CD14-positive monocyte (primary cell): ENCODE measurements around the gene SLC6A5. TPM values are rescaled to one million over a fixed set of nuclear protein-coding genes. Genes with fewer than 3 reads are reported as not detected.

Source experiments
- DNase-seq, 3 donors: peaks; one replicate each; pipeline ENCODE4 v3.0.0-alpha.2; 2011 to 2022
- H2AFZ ChIP-seq: 2 replicates; pipeline ENCODE4 v1.6.0; 2012; ENCODE audit warnings: mild to moderate bottlenecking, low read depth, low read length, inconsistent platforms; ENCODE audit not compliant: insufficient read depth, poor library complexity, severe bottlenecking
- H3K27ac ChIP-seq, 2 donors: 1 replicate in 1 of 2; 2 replicates in 1 of 2; pipeline ENCODE4 v1.5.1; 2012 to 2013; ENCODE audit warnings: low read length in 2 of 2, control low read depth in 1 of 2, inconsistent platforms in 1 of 2, low read depth in 1 of 2, mild to moderate bottlenecking in 1 of 2
- H3K27me3 ChIP-seq, 2 donors: one replicate each; pipeline versions ENCODE4 v1.6.0 to v1.6.1; 2011 to 2013; ENCODE audit warnings: low read length in 2 of 2; ENCODE audit not compliant: control insufficient read depth in 2 of 2, insufficient read depth in 2 of 2
- H3K36me3 ChIP-seq, 2 donors: replicated peaks in 1 of 2; 1 replicate in 1 of 2; 2 replicates in 1 of 2; pipeline versions ENCODE4 v1.5.1 to v1.6.1; 2012 to 2013; ENCODE audit warnings: low read length in 2 of 2, control low read depth in 1 of 2, inconsistent platforms in 1 of 2, mild to moderate bottlenecking in 1 of 2; ENCODE audit not compliant: insufficient read depth in 2 of 2, control insufficient read depth in 1 of 2
- H3K4me1 ChIP-seq, 2 donors: 1 replicate in 1 of 2; 2 replicates in 1 of 2; pipeline versions ENCODE4 v1.5.1 to v1.6.1; 2012 to 2013; ENCODE audit warnings: low read length in 2 of 2, control low read depth in 1 of 2, inconsistent platforms in 1 of 2, mild to moderate bottlenecking in 1 of 2, moderate library complexity in 1 of 2; ENCODE audit not compliant: insufficient read depth in 2 of 2, control insufficient read depth in 1 of 2
- H3K4me2 ChIP-seq: replicated peaks from 2 replicates; pipeline ENCODE3; 2012; ENCODE audit warnings: low read length, moderate library complexity, mild to moderate bottlenecking; ENCODE audit not compliant: poor library complexity, severe bottlenecking; ENCODE audit errors: extremely low read depth
- H3K4me3 ChIP-seq, 3 experiments: fragments of 200-600 bp in 1 of 3; sonication (generic) in 1 of 3; replicated peaks in 1 of 3; 1 replicate in 2 of 3; 2 replicates in 1 of 3; pipeline ENCODE4 v1.5.1; 2011 to 2013; ENCODE audit warnings: low read length in 3 of 3, mild to moderate bottlenecking in 3 of 3, control low read depth in 2 of 3, low read depth in 2 of 3, inconsistent platforms in 1 of 3, moderate library complexity in 1 of 3
- H3K79me2 ChIP-seq: 2 replicates; pipeline ENCODE4 v1.6.0; 2012; ENCODE audit warnings: mild to moderate bottlenecking, control low read depth, inconsistent platforms, low read length, moderate library complexity; ENCODE audit not compliant: insufficient read depth
- H3K9ac ChIP-seq: 2 replicates; pipeline ENCODE4 v1.6.0; 2017; ENCODE audit warnings: low read length, mild to moderate bottlenecking; ENCODE audit not compliant: insufficient read depth, poor library complexity, severe bottlenecking
- H3K9me3 ChIP-seq, 2 donors: replicated peaks in 1 of 2; 1 replicate in 1 of 2; 2 replicates in 1 of 2; pipeline versions ENCODE4 v1.5.1 to v1.6.1; 2012 to 2013; ENCODE audit warnings: low read length in 2 of 2, control low read depth in 1 of 2; ENCODE audit not compliant: control insufficient read depth in 1 of 2, insufficient read depth in 1 of 2
- H4K20me1 ChIP-seq: 2 replicates; pipeline ENCODE4 v1.6.0; 2012; ENCODE audit warnings: mild to moderate bottlenecking, low read length, control low read depth, moderate library complexity; ENCODE audit not compliant: insufficient read depth
- H3K27ac Mint-ChIP-seq, 7 donors: one replicate each; pipeline ENCODE4 v1.8.0; 2020; ENCODE audit warnings: mild to moderate bottlenecking in 7 of 7, mixed read lengths in 7 of 7, moderate library complexity in 6 of 7, inconsistent platforms in 2 of 7
- H3K27me3 Mint-ChIP-seq, 3 donors: one replicate each; pipeline ENCODE4 v1.8.0; 2021 to 2022; ENCODE audit warnings: low read depth in 3 of 3, mild to moderate bottlenecking in 3 of 3, mixed read lengths in 3 of 3, moderate library complexity in 3 of 3, inconsistent platforms in 1 of 3
- H3K36me3 Mint-ChIP-seq, 2 donors: one replicate each; pipeline ENCODE4 v1.8.0; 2020; ENCODE audit warnings: mixed read lengths in 2 of 2, inconsistent platforms in 1 of 2, mild to moderate bottlenecking in 1 of 2
- H3K4me1 Mint-ChIP-seq: one replicate; pipeline ENCODE4 v1.8.0; 2020; ENCODE audit warnings: mild to moderate bottlenecking, mixed read lengths
- H3K4me3 Mint-ChIP-seq, 2 donors: one replicate each; pipeline ENCODE4 v1.8.0; 2020; ENCODE audit warnings: mild to moderate bottlenecking in 2 of 2, mixed read lengths in 2 of 2, moderate library complexity in 1 of 2
- H3K9me3 Mint-ChIP-seq, 7 donors: one replicate each; pipeline ENCODE4 v1.8.0; 2020 to 2022; ENCODE audit warnings: mixed read lengths in 7 of 7, mild to moderate bottlenecking in 6 of 7, moderate library complexity in 6 of 7, inconsistent platforms in 2 of 7
- WGBS: methylation state at CpG from one replicate; pipeline ENCODE4 v1.1.5; 2013; ENCODE audit warnings: missing lambda C conversion rate; ENCODE audit not compliant: insufficient coverage; 5-methylcytosine and 5-hydroxymethylcytosine counted together
- intact Hi-C, 2 donors: fragments of 100-400 bp; cut with micrococcal nuclease; formaldehyde crosslinking; loops; one replicate each; pipeline versions ENCODE4 v1.15.0 to v1.15.1; 2023
- polyA plus RNA-seq, 3 donors: library from polyadenylated mRNA; depleted of rRNA in 1 of 3; unstranded in 2 of 3; stranded (reverse) in 1 of 3; fragments of 300-500 nt in 2 of 3; fragments of >200 nt in 1 of 3; fragmentation: Illumina TruSeq in 2 of 3; gene quantifications; 1 replicate in 2 of 3; 2 replicates in 1 of 3; pipeline ENCODE4 v1.2.3, GENCODE V29; 2012 to 2021
- TF ChIP-seq, protein P1 (sequence below): fragments of 200-600 bp; IDR thresholded peaks from one replicate; pipeline ENCODE4 v1.8.0; 2022; ENCODE audit warnings: antibody characterized with exemption, mild to moderate bottlenecking

SLC6A5 gene
- polyA plus RNA-seq, 3 donors = not detected

GRCh38 chr11:20598492-20598891 lies 916 bp upstream of the SLC6A5 start:
- Histone ChIP-seq H3K4me1 (no peaks in the 10 kb centered on the region), H4K20me1 (no peaks in the 10 kb centered on the region), H3K27ac (no peak overlapping the region), H2AFZ (no peak overlapping the region), H3K4me3 (no peak overlapping the region), H3K9ac (no peak overlapping the region), H3K36me3 (no peaks in the 10 kb centered on the region), H3K79me2 (no peaks in the 10 kb centered on the region), H3K27me3 (peaks cover 85 to 95% of the 10 kb centered on the region in 2 donors), H3K9me3 (peaks cover 6 to 35% of the 10 kb centered on the region in 2 donors), H3K4me2 (no peak overlapping the region)
- Mint-ChIP-seq H3K36me3 (peaks cover 0 to 6% of the 10 kb centered on the region in 2 donors), H3K4me1 (peaks cover 8% of the 10 kb centered on the region), H3K27ac (no peak overlapping the region), H3K9me3 (peaks cover 7 to 44% (median 22%) of the 10 kb centered on the region in 7 donors), H3K4me3 (peak overlapping the region in 1 of 2 donors; percentile 49), H3K27me3 (peaks cover 91 to 94% (median 94%) of the 10 kb centered on the region in 3 donors)
- TF ChIP-seq, protein P1, sequence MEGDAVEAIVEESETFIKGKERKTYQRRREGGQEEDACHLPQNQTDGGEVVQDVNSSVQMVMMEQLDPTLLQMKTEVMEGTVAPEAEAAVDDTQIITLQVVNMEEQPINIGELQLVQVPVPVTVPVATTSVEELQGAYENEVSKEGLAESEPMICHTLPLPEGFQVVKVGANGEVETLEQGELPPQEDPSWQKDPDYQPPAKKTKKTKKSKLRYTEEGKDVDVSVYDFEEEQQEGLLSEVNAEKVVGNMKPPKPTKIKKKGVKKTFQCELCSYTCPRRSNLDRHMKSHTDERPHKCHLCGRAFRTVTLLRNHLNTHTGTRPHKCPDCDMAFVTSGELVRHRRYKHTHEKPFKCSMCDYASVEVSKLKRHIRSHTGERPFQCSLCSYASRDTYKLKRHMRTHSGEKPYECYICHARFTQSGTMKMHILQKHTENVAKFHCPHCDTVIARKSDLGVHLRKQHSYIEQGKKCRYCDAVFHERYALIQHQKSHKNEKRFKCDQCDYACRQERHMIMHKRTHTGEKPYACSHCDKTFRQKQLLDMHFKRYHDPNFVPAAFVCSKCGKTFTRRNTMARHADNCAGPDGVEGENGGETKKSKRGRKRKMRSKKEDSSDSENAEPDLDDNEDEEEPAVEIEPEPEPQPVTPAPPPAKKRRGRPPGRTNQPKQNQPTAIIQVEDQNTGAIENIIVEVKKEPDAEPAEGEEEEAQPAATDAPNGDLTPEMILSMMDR = no peak
- intact Hi-C loops = no loop called here
- no peak for DNase-seq
- 0% methylated on average over 2 of the region's 11 CpGs for WGBS

DNA sequence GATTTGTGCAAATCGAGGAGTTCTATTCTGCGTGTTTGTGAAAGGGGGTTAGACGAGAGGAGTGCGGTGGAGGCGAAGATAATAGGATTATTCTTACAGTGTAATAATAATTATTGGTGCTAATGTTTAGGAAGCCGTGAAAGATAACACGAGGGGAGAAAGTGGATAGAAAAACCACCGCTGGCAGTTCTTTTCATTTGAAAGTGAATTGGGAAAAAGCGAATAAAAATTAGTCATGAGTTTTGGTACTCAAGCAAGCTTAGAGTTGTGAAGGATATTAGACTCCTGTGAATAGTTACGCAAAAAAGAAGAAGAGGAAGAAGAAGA lies 575 bp downstream of the SLC6A5 start:
- peaks cover 0 to 6% of the 10 kb centered on the region in 2 donors for H3K36me3 Mint-ChIP-seq
- H2AFZ ChIP-seq = no peak overlapping the region
- H3K79me2 ChIP-seq = no peaks in the 10 kb centered on the region
- peak overlapping the region in 1 of 2 donors; percentile 49 for H3K4me3 Mint-ChIP-seq
- no peaks in the 10 kb centered on the region for H3K4me1 ChIP-seq
- WGBS = 7% methylated on average over 7 of the region's 10 CpGs
- H3K27me3 ChIP-seq = peaks cover 94 to 100% of the 10 kb centered on the region in 2 donors
- no peak overlapping the region for H3K27ac ChIP-seq
- H3K27ac Mint-ChIP-seq = no peak overlapping the region
- peaks cover 99 to 100% (median 99%) of the 10 kb centered on the region in 3 donors for H3K27me3 Mint-ChIP-seq
- H3K9me3 Mint-ChIP-seq = peaks cover 7 to 45% (median 22%) of the 10 kb centered on the region in 7 donors
- H4K20me1 ChIP-seq = no peaks in the 10 kb centered on the region
- H3K9me3 ChIP-seq = peaks cover 6 to 37% of the 10 kb centered on the region in 2 donors
- no peaks in the 10 kb centered on the region for H3K36me3 ChIP-seq
- H3K9ac ChIP-seq = no peak overlapping the region
- no peak for DNase-seq
- intact Hi-C loops = no loop called here
- no peak overlapping the region for H3K4me2 ChIP-seq
- H3K4me3 ChIP-seq = no peak overlapping the region
- TF ChIP-seq, protein P1 = no peak
- H3K4me1 Mint-ChIP-seq = peaks cover 8% of the 10 kb centered on the region
